ENCODE data around the gene ALDH1A1.

DNA sequence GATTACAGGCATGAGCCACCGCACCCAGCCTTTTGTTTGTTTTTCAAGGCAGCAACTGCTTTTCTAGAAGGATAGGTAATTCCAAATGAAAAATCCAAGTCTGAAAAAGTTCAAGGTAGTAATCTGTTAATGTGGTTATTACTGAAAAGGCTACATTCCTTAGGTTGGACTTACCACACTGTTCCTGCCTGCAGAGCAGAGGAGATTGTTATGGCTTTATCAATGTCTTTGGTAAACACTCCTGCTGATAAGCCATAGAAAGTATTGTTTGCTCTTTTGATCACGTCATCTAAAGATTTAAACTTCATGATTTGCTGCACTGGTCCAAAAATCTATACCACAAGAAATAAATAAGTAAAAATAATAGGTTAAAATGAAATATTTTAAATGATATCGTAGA, 43.4 kb downstream of the ALDH1A1 start:
- TF ChIP-seq ZFP3 (tag by site-specific recombination; IDR thresholded peaks at IDR 0.05; ENCODE audit: low read depth) (no peak), ZNF785 (tag by site-specific recombination; IDR thresholded peaks at IDR 0.05) (no peak), ZBTB8A (tag by site-specific recombination; IDR thresholded peaks at IDR 0.05) (no peak), ZNF623 (tag by site-specific recombination; IDR thresholded peaks at IDR 0.05) (no peak), ZNF660 (tag by site-specific recombination; IDR thresholded peaks at IDR 0.05) (no peak), ZNF549 (tag by site-specific recombination; IDR thresholded peaks at IDR 0.05) (no peak), ZNF488 (tag by site-specific recombination; IDR thresholded peaks at IDR 0.05) (no peak), ZNF571 (tag by site-specific recombination; IDR thresholded peaks at IDR 0.05) (no peak), ATF2 (tag by site-specific recombination; IDR thresholded peaks at IDR 0.05; ENCODE audit: low read depth) (no peak), CTCF (tag by site-specific recombination; IDR thresholded peaks at IDR 0.05) (no peak)
- TF ChIP-seq, protein P1, sequence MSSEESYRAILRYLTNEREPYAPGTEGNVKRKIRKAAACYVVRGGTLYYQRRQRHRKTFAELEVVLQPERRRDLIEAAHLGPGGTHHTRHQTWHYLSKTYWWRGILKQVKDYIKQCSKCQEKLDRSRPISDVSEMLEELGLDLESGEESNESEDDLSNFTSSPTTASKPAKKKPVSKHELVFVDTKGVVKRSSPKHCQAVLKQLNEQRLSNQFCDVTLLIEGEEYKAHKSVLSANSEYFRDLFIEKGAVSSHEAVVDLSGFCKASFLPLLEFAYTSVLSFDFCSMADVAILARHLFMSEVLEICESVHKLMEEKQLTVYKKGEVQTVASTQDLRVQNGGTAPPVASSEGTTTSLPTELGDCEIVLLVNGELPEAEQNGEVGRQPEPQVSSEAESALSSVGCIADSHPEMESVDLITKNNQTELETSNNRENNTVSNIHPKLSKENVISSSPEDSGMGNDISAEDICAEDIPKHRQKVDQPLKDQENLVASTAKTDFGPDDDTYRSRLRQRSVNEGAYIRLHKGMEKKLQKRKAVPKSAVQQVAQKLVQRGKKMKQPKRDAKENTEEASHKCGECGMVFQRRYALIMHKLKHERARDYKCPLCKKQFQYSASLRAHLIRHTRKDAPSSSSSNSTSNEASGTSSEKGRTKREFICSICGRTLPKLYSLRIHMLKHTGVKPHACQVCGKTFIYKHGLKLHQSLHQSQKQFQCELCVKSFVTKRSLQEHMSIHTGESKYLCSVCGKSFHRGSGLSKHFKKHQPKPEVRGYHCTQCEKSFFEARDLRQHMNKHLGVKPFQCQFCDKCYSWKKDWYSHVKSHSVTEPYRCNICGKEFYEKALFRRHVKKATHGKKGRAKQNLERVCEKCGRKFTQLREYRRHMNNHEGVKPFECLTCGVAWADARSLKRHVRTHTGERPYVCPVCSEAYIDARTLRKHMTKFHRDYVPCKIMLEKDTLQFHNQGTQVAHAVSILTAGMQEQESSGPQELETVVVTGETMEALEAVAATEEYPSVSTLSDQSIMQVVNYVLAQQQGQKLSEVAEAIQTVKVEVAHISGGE (tag by site-specific recombination; conservative IDR thresholded peaks at IDR 0.05; ENCODE audit: low read depth): no peak

Data from HEK293 (cell line).